Neural progenitor cell (in vitro differentiated cells): ENCODE measurements around the gene PROM2. TPM values are rescaled to one million over a fixed set of nuclear protein-coding genes. Genes with fewer than 3 reads are reported as not detected.
A peak's percentile ranks its signal among the peaks of the same experiment; 100 is the strongest.

Experiments used
- DNase-seq: peaks from one replicate; pipeline ENCODE4 v3.0.0-alpha.2; 2016; ENCODE audit warnings: low spot score
- H2AFZ ChIP-seq: fragments of 200-600 bp; sonication (generic); replicated peaks from 2 replicates; pipeline ENCODE4 v1.6.1; 2016; ENCODE audit warnings: antibody characterized with exemption
- H3F3A ChIP-seq: fragments of 200-600 bp; sonication (generic); 2 replicates; pipeline ENCODE4 v1.6.1; 2016; ENCODE audit warnings: antibody characterized with exemption, low read depth
- H3K27ac ChIP-seq: fragments of 200-600 bp; sonication (generic); 2 replicates; pipeline ENCODE4 v1.5.1; 2016; ENCODE audit warnings: mild to moderate bottlenecking
- H3K27me3 ChIP-seq: fragments of 200-600 bp; sonication (generic); 2 replicates; pipeline ENCODE4 v1.6.1; 2016; ENCODE audit warnings: mild to moderate bottlenecking, moderate library complexity
- H3K36me3 ChIP-seq: fragments of 200-600 bp; sonication (generic); 2 replicates; pipeline ENCODE4 v1.5.1; 2016
- H3K4me1 ChIP-seq: fragments of 200-600 bp; sonication (generic); 2 replicates; pipeline ENCODE4 v1.6.1; 2016; ENCODE audit warnings: mixed run types
- H3K4me2 ChIP-seq: fragments of 200-600 bp; sonication (generic); 2 replicates; pipeline ENCODE4 v1.6.1; 2016
- H3K4me3 ChIP-seq: fragments of 200-600 bp; sonication (generic); 2 replicates; pipeline ENCODE4 v1.5.1; 2016
- H3K79me2 ChIP-seq: fragments of 200-600 bp; sonication (generic); 2 replicates; pipeline ENCODE4 v1.6.1; 2016; ENCODE audit warnings: low read depth
- H3K9ac ChIP-seq: fragments of 200-600 bp; sonication (generic); 2 replicates; pipeline ENCODE4 v1.6.1; 2016
- H3K9me3 ChIP-seq: fragments of 200-600 bp; sonication (generic); 2 replicates; pipeline ENCODE4 v1.5.1; 2016; ENCODE audit warnings: low read depth
- H4K20me1 ChIP-seq: fragments of 200-600 bp; sonication (generic); 2 replicates; pipeline ENCODE4 v1.6.1; 2016; ENCODE audit warnings: low read depth
- H3K27ac Mint-ChIP-seq: 3 replicates; pipeline ENCODE4 v1.8.0; 2021; ENCODE audit warnings: mixed read lengths
- H3K27me3 Mint-ChIP-seq: 2 replicates; pipeline ENCODE4 v1.8.0; 2022; ENCODE audit warnings: low read depth, mild to moderate bottlenecking, inconsistent platforms, moderate library complexity, mixed read lengths; ENCODE audit not compliant: insufficient read depth
- H3K36me3 Mint-ChIP-seq: 3 replicates; pipeline ENCODE4 v1.8.0; 2021; ENCODE audit warnings: mixed read lengths
- H3K4me1 Mint-ChIP-seq: 3 replicates; pipeline ENCODE4 v1.8.0; 2021; ENCODE audit warnings: mixed read lengths
- H3K4me3 Mint-ChIP-seq: 3 replicates; pipeline ENCODE4 v1.8.0; 2021; ENCODE audit warnings: mild to moderate bottlenecking, moderate library complexity, mixed read lengths
- H3K9me3 Mint-ChIP-seq: 3 replicates; pipeline ENCODE4 v1.8.0; 2020; ENCODE audit warnings: mixed read lengths
- CTCF ChIP-seq: fragments of 200-600 bp; sonication (generic); IDR thresholded peaks from 2 replicates; pipeline ENCODE4 v1.5.1; 2017; ENCODE audit warnings: antibody characterized with exemption, mild to moderate bottlenecking
- EZH2 ChIP-seq: fragments of 200-600 bp; sonication (generic); IDR thresholded peaks from 2 replicates; pipeline ENCODE4 v1.6.1; 2017; ENCODE audit warnings: antibody characterized with exemption, mild to moderate bottlenecking, moderate library complexity
- EZH2phosphoT487 ChIP-seq: fragments of 200-600 bp; sonication (generic); IDR thresholded peaks from 2 replicates; pipeline ENCODE4 v1.6.1; 2017; ENCODE audit warnings: antibody characterized with exemption
- total RNA-seq: library from RNA; depleted of rRNA; stranded (reverse); fragments of >200 nt; gene quantifications from 2 replicates; pipeline ENCODE4 v1.2.3, GENCODE V29; 2015; ENCODE audit warnings: low replicate concordance

PROM2 gene
- total RNA-seq, 1 donor from 2014 or later, result 0.95 TPM

GRCh38 chr2:95283562-95283961 is 9.3 kb downstream of the PROM2 start:
- DNase-seq, result no peak
- Histone ChIP-seq H3K36me3 (no peaks in the 10 kb centered on the region), H3K4me2 (no peak overlapping the region), H2AFZ (no peak overlapping the region), H3K27ac (no peak overlapping the region), H3K9me3 (no peaks in the 10 kb centered on the region), H3K27me3 (no peaks in the 10 kb centered on the region), H3K9ac (no peak overlapping the region), H3K79me2 (no peaks in the 10 kb centered on the region), H3K4me3 (no peak overlapping the region), H3K4me1 (no peaks in the 10 kb centered on the region), H3F3A (no peaks in the 10 kb centered on the region), H4K20me1 (no peaks in the 10 kb centered on the region)
- no peak for TF ChIP-seq EZH2phosphoT487
- no peak for TF ChIP-seq EZH2
- no peak for TF ChIP-seq CTCF
- Mint-ChIP-seq H3K4me3 (peak overlapping the region; percentile 27), H3K27me3 (peaks cover 5% of the 10 kb centered on the region), H3K9me3 (peaks cover 2% of the 10 kb centered on the region), H3K4me1 (peaks cover 2% of the 10 kb centered on the region), H3K27ac (no peak overlapping the region), H3K36me3 (no peaks in the 10 kb centered on the region)

GRCh38 chr2:95284886-95285541 is 10.8 kb downstream of the PROM2 start:
- Histone ChIP-seq H3K4me1 (no peaks in the 10 kb centered on the region), H3K4me3 (no peak overlapping the region), H3K27me3 (no peaks in the 10 kb centered on the region), H3F3A (no peaks in the 10 kb centered on the region), H3K36me3 (no peaks in the 10 kb centered on the region), H3K79me2 (no peaks in the 10 kb centered on the region), H3K9me3 (no peaks in the 10 kb centered on the region), H3K9ac (no peak overlapping the region), H3K27ac (no peak overlapping the region), H4K20me1 (no peaks in the 10 kb centered on the region), H3K4me2 (no peak overlapping the region), H2AFZ (no peak overlapping the region)
- H3K27me3 Mint-ChIP-seq, result peaks cover 5% of the 10 kb centered on the region
- no peak overlapping the region for H3K27ac Mint-ChIP-seq
- peaks cover under 1% of the 10 kb centered on the region for H3K36me3 Mint-ChIP-seq
- peaks cover 2% of the 10 kb centered on the region for H3K9me3 Mint-ChIP-seq
- no peak for TF ChIP-seq EZH2phosphoT487
- TF ChIP-seq EZH2, result no peak
- no peak for TF ChIP-seq CTCF
- no peak for DNase-seq
- H3K4me3 Mint-ChIP-seq, result no peak overlapping the region
- H3K4me1 Mint-ChIP-seq, result peaks cover 2% of the 10 kb centered on the region

- no peak for TF ChIP-seq EZH2
- TF ChIP-seq CTCF, result no peak
- no peak for TF ChIP-seq EZH2phosphoT487
- H3K36me3 Mint-ChIP-seq, result peaks cover 3% of the 10 kb centered on the region
- H2AFZ ChIP-seq, result no peak overlapping the region
- H3K79me2 ChIP-seq, result no peaks in the 10 kb centered on the region
- H3K9me3 Mint-ChIP-seq, result peaks cover 8% of the 10 kb centered on the region
- H3K27me3 Mint-ChIP-seq, result peaks cover 5% of the 10 kb centered on the region
- DNase-seq, result no peak
- peaks cover 2% of the 10 kb centered on the region for H3K4me1 Mint-ChIP-seq
- no peaks in the 10 kb centered on the region for H3K36me3 ChIP-seq
- no peak overlapping the region for H3K4me3 ChIP-seq
- H3K4me2 ChIP-seq, result no peak overlapping the region
- no peaks in the 10 kb centered on the region for H3K9me3 ChIP-seq
- H3K27ac ChIP-seq, result no peak overlapping the region
- H3K27me3 ChIP-seq, result no peaks in the 10 kb centered on the region
- H3K4me3 Mint-ChIP-seq, result no peak overlapping the region
- H3K4me1 ChIP-seq, result no peaks in the 10 kb centered on the region
- no peak overlapping the region for H3K27ac Mint-ChIP-seq
- no peaks in the 10 kb centered on the region for H3F3A ChIP-seq
- no peak overlapping the region for H3K9ac ChIP-seq
- no peaks in the 10 kb centered on the region for H4K20me1 ChIP-seq
Measured at GRCh38 chr2:95285542-95285932, 11.3 kb downstream of the PROM2 start.
